ENCODE data around the gene KANK2. TPM values are rescaled to one million over a fixed set of nuclear protein-coding genes. Genes with fewer than 3 reads are reported as not detected.

Gene KANK2
- total and polyA plus RNA-seq, 2 of the 8 experiments (the other 6 are each of a cell fraction or from before 2014, with no cell fraction given), result 25.2 to 42.3 TPM

- FAIRE-seq, result no peak
- H4K8ac ChIP-seq (ENCODE audit: extremely low read depth, insufficient read depth, low read length), result no peak overlapping the region
- no peak overlapping the region for H3K9ac ChIP-seq (replicated peaks in 1 of 4; ENCODE audit: extremely low read depth in 1 of 4, low read depth in 3 of 4, low read length in 3 of 4)
- H3K79me2 ChIP-seq (ENCODE audit: control insufficient read depth in 1 of 2, insufficient read depth in 2 of 2, low read length in 2 of 2), result no peaks in the 10 kb centered on the region
- H3K4me1 ChIP-seq (replicated peaks in 1 of 4; ENCODE audit: control insufficient read depth in 3 of 4, insufficient read depth in 4 of 4, low read length in 3 of 4), result no peaks in the 10 kb centered on the region
- no peaks in the 10 kb centered on the region for H3K27me3 ChIP-seq (replicated peaks in 1 of 4; ENCODE audit: control insufficient read depth in 3 of 4, extremely low read depth in 1 of 4, insufficient read depth in 3 of 4, low read length in 3 of 4)
- TF ChIP-seq FOSL1 (IDR thresholded peaks at IDR 0.05; ENCODE audit: insufficient read depth, low read depth, low read length) (no peak), TAF1 (IDR thresholded peaks at IDR 0.05; ENCODE audit: low read depth, low read length) (no peak)
- no peak overlapping the region for H2BK15ac ChIP-seq (ENCODE audit: low read length)
- H3K23ac ChIP-seq (ENCODE audit: insufficient read length), result no peak overlapping the region
- no peak overlapping the region for H2AK5ac ChIP-seq (ENCODE audit: low read depth, low read length)
- ChIA-PET POLR2A (ENCODE audit: partially characterized antibody) (no interaction called here), CTCF (ENCODE audit: partially characterized antibody) (no interaction called here)
- no peak overlapping the region for H3K18ac ChIP-seq (ENCODE audit: extremely low read depth, low read length)
- H3K27ac ChIP-seq (ENCODE audit: low read depth, low read length), result no peak overlapping the region
- H4K91ac ChIP-seq (replicated peaks; ENCODE audit: insufficient read length, low read length), result no peak overlapping the region
- no peak overlapping the region for H2BK20ac ChIP-seq (ENCODE audit: low read length)
- peaks cover 0 to 6% of the 10 kb centered on the region in 2 experiments for H4K20me1 ChIP-seq (replicated peaks in 1 of 2; ENCODE audit: control insufficient read depth in 1 of 2, insufficient read depth in 2 of 2, low read length in 2 of 2)
- WGBS, 2 experiments (ENCODE audit: extremely low coverage in 1 of 2, insufficient coverage in 1 of 2, insufficient read length in 1 of 2, insufficient replicate concordance in 2 of 2, low coverage in 1 of 2, low lambda C conversion rate in 2 of 2, missing lambda C conversion rate in 1 of 2), result 87% methylated on average over 7 of the region's 7 CpGs; no CpG with 5 or more reads in 1 of the 2 experiments
- no peaks in the 10 kb centered on the region for H3K79me1 ChIP-seq (ENCODE audit: low read depth, low read length)
- peaks cover 11 to 22% (median 15%) of the 10 kb centered on the region in 4 experiments for H3K36me3 ChIP-seq (ENCODE audit: control insufficient read depth in 2 of 4, insufficient read depth in 4 of 4, low read length in 3 of 4)
- no peak overlapping the region for H2BK120ac ChIP-seq (replicated peaks; ENCODE audit: low read depth, low read length)
- H3K4me3 ChIP-seq (ENCODE audit: extremely low read depth in 1 of 4, insufficient read depth in 2 of 4, low read depth in 3 of 4, low read length in 4 of 4), result no peak overlapping the region
- H4K5ac ChIP-seq (ENCODE audit: insufficient read length, low read depth, low read length), result no peak overlapping the region
- H3K23me2 ChIP-seq (ENCODE audit: low read depth, low read length), result no peaks in the 10 kb centered on the region; the same call in 1 of the 2 replicates
- H3K14ac ChIP-seq (ENCODE audit: insufficient read length), result no peak overlapping the region
- no peak overlapping the region for H2BK5ac ChIP-seq (ENCODE audit: low read depth, low read length)
- H2BK12ac ChIP-seq (ENCODE audit: low read depth, low read length), result no peak overlapping the region
- H3K4ac ChIP-seq (replicated peaks; ENCODE audit: insufficient read length, low read depth, low read length), result no peak overlapping the region
- no peak overlapping the region for H3K56ac ChIP-seq (replicated peaks; ENCODE audit: insufficient read length, low read depth, low read length)
- H3K4me2 ChIP-seq (ENCODE audit: insufficient read depth in 1 of 2, low read depth in 2 of 2, low read length in 2 of 2), result no peak overlapping the region
- no peak for DNase-seq (ENCODE audit: low read depth in 1 of 2, low spot score in 2 of 2)
- no peak overlapping the region for H2AFZ ChIP-seq (ENCODE audit: low read length)
- H3K9me3 ChIP-seq (ENCODE audit: insufficient read depth in 2 of 2, low read depth in 1 of 2, low read length in 1 of 2), result peaks cover 7% of the 10 kb centered on the region in 2 experiments; a peak in 2 of 4 replicates
Measured at GRCh38 chr19:11224429-11224828, 27.1 kb upstream of the KANK2 start.

Data from H1 (cell line).